Erythroblast (primary cell): ENCODE results near the gene MUCL3.
"Not testable (repeated sequence)": the region's sequence is repeated elsewhere in the genome, so short reads cannot be mapped to it uniquely, and the experiment has no call there.

Experiments
- DNase-seq, 2 experiments: peaks; one replicate each; lab custom pipeline; 2025; lab: John Stamatoyannopoulos, UW
- GATA1 ChIP-seq: IDR thresholded peaks from 2 replicates; pipeline ENCODE4 v1.6.1; 2011; ENCODE audit warnings: low read depth, mild to moderate bottlenecking, control low read depth, low read length, moderate library complexity
- POLR2A ChIP-seq: IDR thresholded peaks from 2 replicates; pipeline ENCODE4 v1.6.1; 2011; ENCODE audit warnings: mild to moderate bottlenecking, low read length

MUCL3 gene

GRCh38 chr6:30944051-30944450 lies 3.3 kb downstream of the MUCL3 start:
- no peak for TF ChIP-seq GATA1
- TF ChIP-seq POLR2A: no peak
- DNase-seq: no peak

- TF ChIP-seq GATA1 (no peak), POLR2A (no peak)
- DNase-seq: no peak
Measured at GRCh38 chr6:30945281-30945680, 4.5 kb downstream of the MUCL3 start.

DNA sequence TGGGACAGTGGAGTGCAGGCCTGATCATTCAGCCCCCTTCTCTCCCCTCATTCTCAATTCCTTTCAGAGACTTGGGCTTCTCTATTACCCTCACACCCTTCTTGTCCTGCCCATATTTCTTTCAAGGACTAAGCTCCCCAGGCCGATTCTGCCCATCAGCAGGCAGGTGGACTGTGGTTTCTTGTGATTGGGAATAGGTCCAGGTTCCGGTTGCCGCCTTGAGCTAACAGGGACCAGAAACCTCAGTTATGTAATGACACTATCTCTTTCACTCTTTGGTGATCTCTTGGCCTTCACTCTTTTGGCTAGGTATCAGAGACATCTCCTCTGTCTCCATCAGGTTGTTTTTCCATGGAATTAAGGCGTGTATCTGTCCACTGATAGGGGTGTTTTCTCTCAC lies 6.5 kb downstream of the MUCL3 start:
- TF ChIP-seq GATA1: no peak
- no peak for TF ChIP-seq POLR2A
- DNase-seq: no peak

DNA sequence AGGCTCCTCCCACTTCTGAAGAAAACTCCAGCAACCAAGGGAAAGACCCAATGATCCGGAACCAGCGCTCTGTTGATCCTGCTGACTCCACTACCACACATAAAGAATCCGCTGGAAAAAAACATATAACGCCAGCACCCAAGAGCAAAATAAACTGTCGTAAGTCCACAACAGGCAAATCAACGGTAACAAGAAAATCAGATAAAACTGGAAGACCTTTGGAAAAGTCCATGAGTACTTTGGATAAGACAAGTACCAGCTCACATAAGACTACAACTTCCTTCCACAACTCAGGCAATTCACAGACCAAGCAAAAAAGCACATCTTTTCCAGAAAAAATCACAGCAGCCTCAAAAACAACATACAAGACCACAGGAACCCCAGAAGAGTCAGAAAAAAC lies 8.0 kb downstream of the MUCL3 start:
- TF ChIP-seq POLR2A (no peak), GATA1 (no peak)
- no peak for DNase-seq

DNA sequence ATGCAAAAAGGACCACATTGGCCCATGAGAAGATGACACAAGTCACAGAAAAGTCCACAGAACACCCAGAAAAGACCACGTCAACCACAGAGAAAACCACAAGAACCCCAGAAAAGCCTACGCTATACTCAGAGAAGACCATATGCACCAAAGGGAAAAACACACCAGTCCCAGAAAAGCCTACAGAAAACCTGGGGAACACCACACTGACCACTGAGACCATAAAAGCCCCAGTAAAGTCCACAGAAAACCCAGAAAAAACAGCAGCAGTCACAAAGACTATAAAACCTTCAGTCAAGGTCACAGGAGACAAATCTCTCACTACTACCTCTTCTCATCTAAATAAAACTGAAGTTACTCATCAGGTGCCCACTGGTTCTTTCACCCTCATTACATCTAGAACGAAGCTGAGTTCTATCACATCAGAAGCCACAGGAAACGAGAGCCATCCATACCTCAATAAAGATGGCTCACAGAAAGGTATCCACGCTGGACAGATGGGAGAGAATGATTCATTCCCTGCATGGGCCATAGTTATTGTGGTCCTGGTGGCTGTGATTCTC lies 11.2 kb downstream of the MUCL3 start:
- DNase-seq: no peak
- TF ChIP-seq POLR2A: no peak
- TF ChIP-seq GATA1: no peak

GRCh38 chr6:30954631-30955366 lies 14.0 kb downstream of the MUCL3 start:
- TF ChIP-seq POLR2A: no peak
- no peak for TF ChIP-seq GATA1
- DNase-seq: no peak

DNA sequence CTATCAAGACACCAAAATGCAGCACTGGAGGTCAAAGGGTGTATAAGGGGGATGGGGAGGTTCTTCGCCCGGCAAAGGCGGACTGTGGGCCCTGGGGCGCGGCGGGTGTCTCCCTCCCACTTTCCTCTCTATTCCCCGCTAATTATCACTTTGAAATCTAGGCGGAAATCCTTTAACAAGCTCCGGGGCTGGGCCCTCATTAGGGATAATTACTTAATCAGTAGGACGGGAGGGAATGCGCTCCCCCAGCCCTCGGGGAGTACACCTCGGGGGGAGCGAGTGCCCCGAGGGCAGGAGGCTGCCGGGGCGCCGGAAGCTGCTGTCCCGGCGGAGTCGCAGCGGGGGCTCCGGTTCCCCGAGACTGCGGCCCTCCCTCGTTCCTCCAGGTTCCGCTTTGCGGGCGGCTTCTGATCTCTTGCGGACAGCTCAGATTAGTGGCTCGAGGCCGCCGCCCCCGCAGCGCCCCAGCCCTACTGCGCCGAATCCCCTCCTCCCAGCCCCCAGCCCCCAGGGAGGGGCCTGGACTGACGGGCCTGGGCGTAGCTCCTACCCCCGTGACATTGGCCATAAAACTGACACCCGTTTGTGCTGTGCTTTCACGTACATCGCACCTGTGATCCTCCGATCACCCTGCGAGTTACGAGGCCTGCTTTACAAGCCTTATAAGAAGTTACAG lies 14.7 kb downstream of the MUCL3 start:
- no peak for TF ChIP-seq GATA1
- TF ChIP-seq POLR2A: no peak

GRCh38 chr6:30957716-30958115 lies 16.9 kb downstream of the MUCL3 start:
- no peak for DNase-seq
- TF ChIP-seq GATA1 (no peak), POLR2A (no peak)

More for the DNA sequence above, 14.7 kb downstream of the MUCL3 start:
- peak; percentile 7 to 16 for DNase-seq

DNA sequence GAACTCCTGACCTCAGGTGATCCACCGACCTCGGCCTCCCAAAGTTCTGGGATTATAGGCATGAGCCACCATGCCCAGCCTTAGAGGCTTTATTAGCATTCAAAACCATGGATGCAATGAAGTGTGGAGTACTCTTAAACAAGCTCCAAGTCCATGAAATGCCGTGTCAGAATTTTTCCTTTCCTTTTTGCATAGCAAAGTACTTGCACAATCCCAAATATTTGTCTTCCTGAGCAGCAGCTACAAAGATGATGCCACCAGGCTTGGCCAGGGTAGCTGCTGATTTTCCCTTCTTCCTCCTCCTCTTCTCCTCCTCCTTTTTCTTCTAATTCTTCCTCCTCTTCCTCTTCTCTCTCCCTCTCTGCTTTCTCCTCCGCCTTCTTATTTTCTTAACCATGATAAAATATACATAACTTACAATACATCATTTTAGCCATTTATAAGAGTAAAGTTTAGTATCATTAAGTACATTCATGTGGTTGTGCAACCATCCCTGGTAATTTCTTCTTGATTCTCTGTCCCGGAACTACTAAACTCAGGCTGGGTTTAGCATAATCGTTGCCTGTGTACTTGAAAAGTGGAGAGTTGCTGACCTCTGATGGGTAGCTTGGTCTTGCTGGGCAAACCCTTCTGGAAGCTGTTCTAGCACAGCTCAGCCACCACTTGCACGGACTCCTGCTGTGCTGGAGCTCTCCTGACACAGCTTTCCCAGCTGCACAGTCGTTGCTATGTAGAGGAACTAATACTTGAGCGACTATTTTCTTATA lies 20.3 kb downstream of the MUCL3 start:
- no peak for DNase-seq
- TF ChIP-seq POLR2A: no peak
- TF ChIP-seq GATA1: no peak

DNA sequence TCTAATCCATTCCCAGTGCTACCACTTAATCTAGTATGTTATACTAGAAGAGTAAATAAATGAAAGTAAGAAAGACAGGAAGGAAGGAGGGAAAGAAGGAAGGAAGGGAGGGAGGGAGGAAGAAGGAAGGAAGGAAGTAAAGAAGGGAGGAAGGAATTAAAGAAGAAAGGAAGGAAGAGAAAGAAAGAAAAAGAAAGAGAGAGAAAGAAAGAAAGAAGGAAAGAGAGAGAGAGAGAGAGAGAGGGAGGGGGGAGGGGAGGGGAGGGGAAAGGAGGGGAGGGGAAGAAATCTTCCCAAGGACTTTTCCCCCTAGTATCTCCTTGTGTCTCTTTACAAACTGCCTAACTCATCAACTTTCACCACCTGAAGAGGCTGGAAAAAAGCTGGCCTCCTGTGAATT lies 21.9 kb downstream of the MUCL3 start:
- no peak for DNase-seq
- TF ChIP-seq POLR2A: no peak
- no peak for TF ChIP-seq GATA1

GRCh38 chr6:30963641-30964040 lies 22.9 kb downstream of the MUCL3 start:
- TF ChIP-seq GATA1 (no peak), POLR2A (no peak)
- no peak for DNase-seq

DNA sequence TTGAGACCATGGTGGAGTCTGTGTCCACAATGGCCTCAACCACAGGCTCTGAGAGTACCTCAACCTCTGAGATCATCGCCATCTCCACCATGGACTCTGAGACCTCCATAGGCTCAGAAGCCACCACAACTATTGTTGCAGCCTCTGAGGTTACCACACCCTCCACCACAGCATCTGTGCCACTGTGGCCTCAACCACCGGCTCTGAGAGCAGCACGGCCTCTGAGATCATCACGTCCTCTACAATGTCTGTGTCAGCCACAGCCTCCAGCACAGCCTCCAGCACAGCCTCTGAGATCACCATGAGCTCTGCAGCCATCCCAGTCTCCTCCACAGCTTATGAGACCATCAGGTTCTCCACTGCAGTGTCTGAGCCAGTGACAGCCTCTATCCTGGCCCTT lies 23.3 kb downstream of the MUCL3 start:
- no peak for TF ChIP-seq GATA1
- no peak for TF ChIP-seq POLR2A
- no peak for DNase-seq

DNA sequence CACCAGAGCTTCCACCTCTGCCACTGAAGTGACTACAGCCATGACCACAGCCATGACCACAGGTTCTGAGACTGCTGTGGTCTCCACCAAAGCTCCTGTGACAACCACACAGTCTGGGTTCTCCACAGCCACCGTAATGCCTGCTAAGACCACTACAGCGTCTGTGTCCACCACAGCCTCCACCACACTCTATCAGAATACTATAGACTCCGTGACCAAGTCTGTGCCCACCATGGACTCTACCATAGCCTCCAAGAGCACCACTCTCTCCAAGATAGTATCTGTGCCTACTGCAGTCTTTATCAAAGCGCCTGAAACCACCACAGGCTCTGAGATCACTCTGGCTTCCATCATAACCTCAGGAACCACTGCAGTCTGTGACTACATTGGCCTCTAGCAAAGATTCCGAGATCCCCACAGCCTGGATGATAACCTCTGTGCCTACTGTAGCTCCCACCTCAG lies 24.4 kb downstream of the MUCL3 start:
- TF ChIP-seq POLR2A: no peak
- no peak for DNase-seq

DNA sequence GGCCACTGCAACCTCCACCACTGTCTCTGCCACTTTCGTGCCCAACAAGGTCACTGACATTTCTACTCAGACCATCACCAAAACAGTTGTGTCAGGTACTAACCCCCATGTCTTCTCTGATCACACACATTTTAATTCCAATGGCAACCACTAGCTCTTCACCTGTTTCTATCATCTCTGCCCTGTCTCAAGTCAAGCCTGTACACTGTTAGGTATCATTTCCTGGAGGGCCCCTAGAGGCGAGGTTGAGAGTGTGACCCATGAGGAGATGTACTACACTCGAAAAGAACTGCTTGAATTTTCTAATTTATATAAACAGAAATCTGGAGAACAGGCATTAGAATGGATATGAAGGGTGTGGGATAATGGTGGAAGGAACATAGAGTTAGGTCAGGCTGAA lies 25.4 kb downstream of the MUCL3 start:
- no peak for TF ChIP-seq GATA1
- no peak for TF ChIP-seq POLR2A
- no peak for DNase-seq

DNA sequence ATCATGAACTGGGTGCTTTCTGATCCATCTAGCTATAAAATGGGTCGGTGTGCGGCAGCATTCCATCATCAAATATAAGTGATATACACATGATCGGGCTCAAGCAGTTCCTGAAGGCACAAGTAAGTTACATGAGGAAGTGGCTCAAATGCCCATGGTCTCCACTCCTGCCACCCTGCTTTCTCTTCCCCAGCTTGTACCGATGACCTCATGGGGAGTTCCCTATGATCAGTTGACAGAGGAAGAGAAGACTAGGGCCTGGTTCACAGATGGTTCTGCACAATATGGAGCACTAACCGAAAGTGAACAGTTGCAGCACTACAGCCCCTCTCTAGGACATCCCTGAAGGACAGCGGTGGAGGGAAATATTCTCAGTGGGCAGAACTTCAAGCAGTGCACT lies 28.4 kb downstream of the MUCL3 start:
- DNase-seq: not testable (repeated sequence)
